Heart right ventricle (tissue), 16 donors: ENCODE measurements around the gene EXOC2. TPM values are rescaled to one million over a fixed set of nuclear protein-coding genes. Genes with fewer than 3 reads are reported as not detected.

Experiments used
- ATAC-seq, 8 donors: fragments of 200-7000 bp; cut with Tn5 transposase; one replicate each; pipeline ENCODE4 v1.9.1; 2020; ENCODE audit warnings: mild to moderate bottlenecking in 8 of 8, moderate library complexity in 8 of 8, moderate number of reproducible peaks in 1 of 8
- DNase-seq, 2 donors: peaks; one replicate each; pipeline ENCODE4 v3.0.0-alpha.2; 2020
- H3K27ac ChIP-seq, 10 donors: fragments of 200-600 bp; sonication (generic) in 2 of 10; one replicate each; pipeline versions ENCODE4 v1.5.0 to v1.8.0; 2020 to 2022; ENCODE audit warnings: mild to moderate bottlenecking in 3 of 10
- H3K27me3 ChIP-seq, 7 donors: fragments of 200-600 bp; one replicate each; pipeline ENCODE4 v1.8.0; 2021 to 2022; ENCODE audit warnings: mild to moderate bottlenecking in 2 of 7
- H3K36me3 ChIP-seq, 9 donors: fragments of 200-600 bp; sonication (generic) in 1 of 9; one replicate each; pipeline versions ENCODE4 v1.5.0 to v1.8.0; 2020 to 2022; ENCODE audit warnings: mild to moderate bottlenecking in 2 of 9
- H3K4me1 ChIP-seq, 9 donors: fragments of 200-600 bp; sonication (generic) in 1 of 9; one replicate each; pipeline versions ENCODE4 v1.5.0 to v1.8.0; 2020 to 2022; ENCODE audit warnings: mild to moderate bottlenecking in 4 of 9
- H3K4me3 ChIP-seq, 10 donors: fragments of 200-600 bp; sonication (generic) in 2 of 10; one replicate each; pipeline versions ENCODE4 v1.5.0 to v1.8.0; 2020 to 2022; ENCODE audit warnings: mild to moderate bottlenecking in 7 of 10, moderate library complexity in 2 of 10
- H3K9me3 ChIP-seq, 11 donors: fragments of 200-600 bp in 10 of 11; sonication (generic) in 2 of 11; one replicate each; pipeline versions ENCODE4 v1.5.0 to v1.8.0; 2013 to 2022; ENCODE audit warnings: mild to moderate bottlenecking in 2 of 11, control low read depth in 1 of 11, moderate library complexity in 1 of 11
- CTCF ChIP-seq, 9 donors: fragments of 200-600 bp; sonication (generic) in 2 of 9; IDR thresholded peaks; one replicate each; pipeline versions ENCODE4 v1.5.0 to v1.8.0; 2021 to 2022; ENCODE audit warnings: antibody characterized with exemption in 9 of 9, mild to moderate bottlenecking in 5 of 9, moderate library complexity in 1 of 9
- WGBS, 2 donors: extraction: QIAGEN DNeasy Blood & Tissue Kit; methylation state at CpG; one replicate each; pipeline ENCODE4 v1.1.7; 2013; ENCODE audit warnings: inconsistent platforms in 1 of 2; 5-methylcytosine and 5-hydroxymethylcytosine counted together
- intact Hi-C, 10 donors: fragments of 100-400 bp; cut with DNase I; formaldehyde crosslinking; loops; one replicate each; pipeline versions ENCODE4 v1.11.1 to v1.14.2; 2022
- polyA plus RNA-seq, 2 donors: library from polyadenylated mRNA; stranded (reverse); fragments of 200-250 nt; gene quantifications; one replicate each; pipeline ENCODE4 v1.2.3, GENCODE V29; 2013
- total RNA-seq, 10 donors: library from RNA; stranded (reverse); fragmentation: NEBNext Ultra II Directional in 3 of 10; extraction: Animal tissue kit (Norgen Biotek cat#: 25700) in 3 of 10; gene quantifications; one replicate each; pipeline versions ENCODE4 v1.2.1 to v1.2.4, GENCODE V29; 2021 to 2023
- donor health status: Arrhythmogenic right ventricular cardiomyopathy.
- donor health status: ischemic (EF 13 %, LVEDD 7.1; RV severe dilation, severe dysfunction).
- donor health status: healthy with polysubstance abuse.
- donor health status: DM: no; HTN: yes; CAD: no.
- donor health status: DM: no; HTN: no; CAD: no.
- donor health status: ischemic (EF 25% LVEDD 6.9; RV normal size, moderate dysfunction).
- donor health status: ischemic (EF 25% LVEDD 5.7; RV mildly dilated, moderate dysfunction).
- donor health status: healthy.
- donor health status: DM: yes; HTN: yes; CAD: no.
- donor health status: Ischemic cardiomyopathy.
- donor health status: ischemic (EF 35%, LVEDD 5.7; RV mildly dilated, moderate dysfunction).
- donor health status: nonischemic (EF 11% LVEDD 7.7; RV severe dilation, severe dysfunction).
- donor health status: DM: yes; HTN: yes; CAD: no.
- donor health status: PGD.
- donor health status: ischemic (EF 29% LVEDD 5.4; RV normal size, mild dysfunction).
- donor health status: nonischemic (EF 23%, LVEDD 6.1; RV moderate dilation, normal function).

Gene EXOC2
- total and polyA plus RNA-seq, 12 donors = 4.0 to 18.4 (median 12.9) TPM

GRCh38 chr6:496649-497048 is 196.3 kb downstream of the EXOC2 start:
- Histone ChIP-seq H3K27me3 (no peaks in the 10 kb centered on the region), H3K9me3 (no peaks in the 10 kb centered on the region), H3K4me3 (no peak overlapping the region), H3K36me3 (peaks cover 0 to 59% (median 27%) of the 10 kb centered on the region in 9 donors), H3K27ac (no peak overlapping the region), H3K4me1 (peaks cover 0 to 14% (median 0%) of the 10 kb centered on the region in 9 donors)
- ATAC-seq = no peak
- WGBS, 2 donors = 95 to 96% methylated on average over 5 of the region's 5 CpGs
- no peak for TF ChIP-seq CTCF (IDR thresholded peaks at IDR 0.05)
- intact Hi-C loops = no loop called here
- no peak for DNase-seq

- DNase-seq = no peak
- Histone ChIP-seq H3K27me3 (no peaks in the 10 kb centered on the region), H3K4me1 (peaks cover 0 to 6% (median 0%) of the 10 kb centered on the region in 9 donors), H3K4me3 (no peak overlapping the region), H3K36me3 (peaks cover 0 to 82% (median 27%) of the 10 kb centered on the region in 9 donors), H3K9me3 (no peaks in the 10 kb centered on the region), H3K27ac (no peak overlapping the region)
- intact Hi-C loops = no loop called here
- no peak for TF ChIP-seq CTCF (IDR thresholded peaks at IDR 0.05)
- 91 to 94% methylated on average over 5 of the region's 5 CpGs for WGBS, 2 donors
- no peak for ATAC-seq
Observed at GRCh38 chr6:494394-494793, 198.5 kb downstream of the EXOC2 start.

- H3K9me3 ChIP-seq = no peaks in the 10 kb centered on the region
- H3K27ac ChIP-seq = no peak overlapping the region
- no peak for TF ChIP-seq CTCF (IDR thresholded peaks at IDR 0.05)
- intact Hi-C loops = no loop called here
- no peaks in the 10 kb centered on the region for H3K27me3 ChIP-seq
- DNase-seq (no peak), ATAC-seq (no peak)
- H3K4me3 ChIP-seq = no peak overlapping the region
- H3K4me1 ChIP-seq = peaks cover 0 to 3% (median 0%) of the 10 kb centered on the region in 9 donors
- peaks cover 0 to 86% (median 27%) of the 10 kb centered on the region in 9 donors for H3K36me3 ChIP-seq
- 81 to 88% methylated on average over 6 of the region's 6 CpGs for WGBS, 2 donors
Observed at GRCh38 chr6:493840-494239, 199.1 kb downstream of the EXOC2 start.

- ATAC-seq = no peak
- 97 to 99% methylated on average over 2 of the region's 2 CpGs for WGBS, 2 donors
- DNase-seq = no peak
- TF ChIP-seq CTCF (IDR thresholded peaks at IDR 0.05) = no peak
- no peak overlapping the region for H3K4me3 ChIP-seq
- no peak overlapping the region for H3K27ac ChIP-seq
- intact Hi-C loops = no loop called here
- H3K4me1 ChIP-seq = no peaks in the 10 kb centered on the region
- peaks cover 0 to 90% (median 27%) of the 10 kb centered on the region in 9 donors for H3K36me3 ChIP-seq
- H3K27me3 ChIP-seq = no peaks in the 10 kb centered on the region
- no peaks in the 10 kb centered on the region for H3K9me3 ChIP-seq
Observed at GRCh38 chr6:492816-493414, 200.0 kb downstream of the EXOC2 start.
